Loucy (cell line): Measurements from ENCODE around the gene SLC4A5.

ENCODE experiments used
- H2AFZ ChIP-seq: fragments of 200-600 bp; sonication (generic); 2 replicates; pipeline ENCODE4 v1.6.0; 2016; ENCODE audit warnings: antibody characterized with exemption, mild to moderate bottlenecking, low read length, moderate library complexity
- H3F3A ChIP-seq: fragments of 200-600 bp; 2 replicates; pipeline ENCODE4 v1.6.0; 2016; ENCODE audit warnings: antibody characterized with exemption, low read depth, mild to moderate bottlenecking
- H3K27me3 ChIP-seq: fragments of 200-600 bp; sonication (generic); 2 replicates; pipeline ENCODE4 v1.6.1; 2014; ENCODE audit warnings: low read length, mild to moderate bottlenecking; ENCODE audit not compliant: insufficient read depth, poor library complexity, severe bottlenecking
- H3K36me3 ChIP-seq: fragments of 200-600 bp; sonication (generic); 2 replicates; pipeline ENCODE4 v1.6.1; 2016; ENCODE audit warnings: low read length; ENCODE audit not compliant: insufficient read depth
- H3K4me1 ChIP-seq: fragments of 200-600 bp; sonication (generic); 2 replicates; pipeline ENCODE4 v1.5.1; 2014; ENCODE audit warnings: low read length, mild to moderate bottlenecking; ENCODE audit not compliant: insufficient read depth, poor library complexity, severe bottlenecking
- H3K4me2 ChIP-seq: fragments of 200-600 bp; sonication (generic); 2 replicates; pipeline ENCODE4 v1.6.0; 2014; ENCODE audit warnings: antibody characterized with exemption, low read length, low read depth, mild to moderate bottlenecking; ENCODE audit not compliant: poor library complexity, severe bottlenecking
- H3K4me3 ChIP-seq: fragments of 200-600 bp; sonication (generic); 2 replicates; pipeline ENCODE4 v1.5.1; 2014; ENCODE audit warnings: low read length, mild to moderate bottlenecking, mixed read lengths; ENCODE audit not compliant: poor library complexity, severe bottlenecking
- H3K79me2 ChIP-seq: fragments of 200-600 bp; sonication (generic); 2 replicates; pipeline ENCODE4 v1.6.1; 2014; ENCODE audit warnings: low read length; ENCODE audit not compliant: insufficient read depth
- H3K9ac ChIP-seq: fragments of 200-600 bp; sonication (generic); 2 replicates; pipeline ENCODE4 v1.6.0; 2014; ENCODE audit warnings: mild to moderate bottlenecking, low read depth, low read length, moderate library complexity; ENCODE audit not compliant: poor library complexity, severe bottlenecking
- H3K9me2 ChIP-seq: fragments of 200-600 bp; sonication (generic); replicated peaks from 2 replicates; pipeline ENCODE4 v1.6.1; 2016; ENCODE audit warnings: low read depth, low read length, mixed read lengths
- H3K9me3 ChIP-seq: fragments of 200-600 bp; sonication (generic); 2 replicates; pipeline ENCODE4 v1.6.1; 2014; ENCODE audit warnings: mild to moderate bottlenecking, antibody characterized with exemption, low read length, low read depth; ENCODE audit not compliant: insufficient read depth
- H4K20me1 ChIP-seq: fragments of 200-600 bp; sonication (generic); 2 replicates; pipeline ENCODE4 v1.6.0; 2014; ENCODE audit warnings: antibody characterized with exemption, low read length, mild to moderate bottlenecking; ENCODE audit not compliant: insufficient read depth, poor library complexity, severe bottlenecking
- EZH2phosphoT487 ChIP-seq: fragments of 200-600 bp; IDR thresholded peaks from 2 replicates; pipeline ENCODE4 v1.6.1; 2018; ENCODE audit warnings: antibody characterized with exemption, mild to moderate bottlenecking, moderate library complexity, borderline replicate concordance
- TF ChIP-seq, protein P1 (sequence below): fragments of 200-600 bp; sonication (generic); conservative IDR thresholded peaks from 2 replicates; pipeline ENCODE4 v1.5.1; 2014; ENCODE audit warnings: mild to moderate bottlenecking, antibody characterized with exemption, low read length

Gene SLC4A5

DNA sequence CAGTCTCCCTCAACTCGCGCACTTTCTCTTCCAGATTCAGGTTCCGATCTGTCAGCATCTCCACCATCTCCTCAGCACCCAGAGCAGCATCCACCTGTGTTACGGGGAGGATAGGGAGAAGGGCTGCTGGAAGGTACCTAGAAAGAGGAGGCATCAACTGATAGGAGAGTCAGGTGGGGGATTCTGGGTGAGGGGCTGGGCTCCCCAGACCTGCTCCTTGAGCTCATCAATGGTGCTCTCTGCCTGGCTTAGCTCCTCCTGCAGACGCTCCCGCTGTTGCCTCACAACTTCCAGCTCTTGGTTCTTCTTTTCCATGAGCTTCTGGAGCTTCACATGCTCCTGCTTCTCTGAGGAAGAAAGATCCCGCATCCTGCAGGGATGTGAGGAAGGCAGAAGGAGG is 26.8 kb upstream of the SLC4A5 start:
- Histone ChIP-seq H3F3A (no peaks in the 10 kb centered on the region), H3K4me3 (no peak overlapping the region), H3K4me2 (no peak overlapping the region), H3K9me3 (no peaks in the 10 kb centered on the region), H3K4me1 (no peaks in the 10 kb centered on the region), H4K20me1 (no peaks in the 10 kb centered on the region), H3K36me3 (peaks cover 60% of the 10 kb centered on the region; the same call in 1 of the 2 replicates), H3K27me3 (no peaks in the 10 kb centered on the region), H2AFZ (no peak overlapping the region), H3K79me2 (no peaks in the 10 kb centered on the region), H3K9ac (no peak overlapping the region), H3K9me2 (no peaks in the 10 kb centered on the region)
- TF ChIP-seq, protein P1, sequence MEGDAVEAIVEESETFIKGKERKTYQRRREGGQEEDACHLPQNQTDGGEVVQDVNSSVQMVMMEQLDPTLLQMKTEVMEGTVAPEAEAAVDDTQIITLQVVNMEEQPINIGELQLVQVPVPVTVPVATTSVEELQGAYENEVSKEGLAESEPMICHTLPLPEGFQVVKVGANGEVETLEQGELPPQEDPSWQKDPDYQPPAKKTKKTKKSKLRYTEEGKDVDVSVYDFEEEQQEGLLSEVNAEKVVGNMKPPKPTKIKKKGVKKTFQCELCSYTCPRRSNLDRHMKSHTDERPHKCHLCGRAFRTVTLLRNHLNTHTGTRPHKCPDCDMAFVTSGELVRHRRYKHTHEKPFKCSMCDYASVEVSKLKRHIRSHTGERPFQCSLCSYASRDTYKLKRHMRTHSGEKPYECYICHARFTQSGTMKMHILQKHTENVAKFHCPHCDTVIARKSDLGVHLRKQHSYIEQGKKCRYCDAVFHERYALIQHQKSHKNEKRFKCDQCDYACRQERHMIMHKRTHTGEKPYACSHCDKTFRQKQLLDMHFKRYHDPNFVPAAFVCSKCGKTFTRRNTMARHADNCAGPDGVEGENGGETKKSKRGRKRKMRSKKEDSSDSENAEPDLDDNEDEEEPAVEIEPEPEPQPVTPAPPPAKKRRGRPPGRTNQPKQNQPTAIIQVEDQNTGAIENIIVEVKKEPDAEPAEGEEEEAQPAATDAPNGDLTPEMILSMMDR, result no peak
- TF ChIP-seq EZH2phosphoT487, result no peak

DNA sequence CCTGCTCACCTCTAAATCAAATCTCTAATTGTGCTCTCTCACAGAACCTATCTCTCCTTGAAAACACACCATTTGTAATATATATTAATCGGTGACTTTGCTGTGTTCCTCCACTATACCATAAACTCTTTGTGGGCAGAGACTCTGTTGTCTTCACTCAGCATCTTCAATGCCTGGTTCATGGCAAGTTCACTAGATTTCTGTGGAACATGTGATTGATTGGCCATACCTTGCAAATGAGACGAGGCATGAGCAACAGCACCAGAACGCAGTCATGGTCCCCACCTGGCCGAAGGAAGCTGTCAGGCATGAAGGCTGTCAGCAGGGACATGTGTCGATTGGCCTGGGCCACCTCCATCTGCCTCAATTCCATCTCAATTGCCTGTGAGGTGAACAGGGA is 25.3 kb upstream of the SLC4A5 start:
- Histone ChIP-seq H3K4me1 (no peaks in the 10 kb centered on the region), H3K79me2 (no peaks in the 10 kb centered on the region), H2AFZ (no peak overlapping the region), H3K9ac (no peak overlapping the region), H3K9me2 (no peaks in the 10 kb centered on the region), H4K20me1 (no peaks in the 10 kb centered on the region), H3K36me3 (peaks cover 74% of the 10 kb centered on the region; the same call in 1 of the 2 replicates), H3K27me3 (no peaks in the 10 kb centered on the region), H3K4me3 (no peak overlapping the region), H3F3A (no peaks in the 10 kb centered on the region), H3K4me2 (no peak overlapping the region), H3K9me3 (no peaks in the 10 kb centered on the region)
- no peak for TF ChIP-seq EZH2phosphoT487
- TF ChIP-seq, protein P1, result no peak

DNA sequence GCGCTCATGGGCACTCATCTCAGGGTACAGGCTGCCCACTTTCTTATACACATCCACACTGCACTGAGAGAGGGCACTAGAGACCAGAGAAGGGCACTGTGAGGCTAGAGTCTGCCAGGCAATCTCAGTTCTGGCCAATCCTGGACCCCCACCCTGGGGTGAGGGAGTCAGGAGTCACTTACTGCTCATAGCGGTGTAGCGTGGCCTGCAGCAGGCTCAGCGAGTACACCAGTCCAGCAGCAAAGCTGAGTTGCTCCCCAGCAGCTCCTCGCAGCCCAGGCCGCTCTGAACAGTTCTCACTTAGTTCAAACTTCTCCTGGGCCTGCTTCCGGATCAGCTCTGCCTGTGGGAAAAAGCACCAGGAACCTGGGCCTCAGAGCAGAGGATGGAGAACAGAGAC is 24.6 kb upstream of the SLC4A5 start:
- Histone ChIP-seq H3K27me3 (no peaks in the 10 kb centered on the region), H3F3A (no peaks in the 10 kb centered on the region), H4K20me1 (no peaks in the 10 kb centered on the region), H3K9ac (no peak overlapping the region), H3K9me2 (no peaks in the 10 kb centered on the region), H2AFZ (no peak overlapping the region), H3K4me1 (no peaks in the 10 kb centered on the region), H3K79me2 (no peaks in the 10 kb centered on the region), H3K36me3 (peaks cover 81% of the 10 kb centered on the region; the same call in 1 of the 2 replicates), H3K9me3 (no peaks in the 10 kb centered on the region), H3K4me2 (no peak overlapping the region), H3K4me3 (no peak overlapping the region)
- no peak for TF ChIP-seq EZH2phosphoT487
- TF ChIP-seq, protein P1, result no peak
